IMR-90 (cell line): Measurements from ENCODE around the gene DUSP3.

ENCODE experiments used
- CEBPB ChIP-seq: IDR thresholded peaks from 2 replicates; pipeline ENCODE4 v1.6.1; 2012; ENCODE audit warnings: low read depth, low read length, improper control_type of control experiment
- CHD1 ChIP-seq: IDR thresholded peaks from 2 replicates; pipeline ENCODE4 v1.6.1; 2012; ENCODE audit warnings: low read depth, low read length, improper control_type of control experiment
- ELK1 ChIP-seq: fragments of 150-350 bp; IDR thresholded peaks from 2 replicates; pipeline ENCODE4 v1.6.1; 2016; ENCODE audit warnings: low read depth, mild to moderate bottlenecking, low read length, moderate library complexity, borderline replicate concordance
- FOS ChIP-seq: fragments of 150-350 bp; IDR thresholded peaks from 2 replicates; pipeline ENCODE4 v1.6.1; 2016; ENCODE audit warnings: low read depth, low read length
- MAFK ChIP-seq: IDR thresholded peaks from 2 replicates; pipeline ENCODE4 v1.6.1; 2012; ENCODE audit warnings: low read depth, low read length, improper control_type of control experiment
- MXI1 ChIP-seq: IDR thresholded peaks from 2 replicates; pipeline ENCODE4 v1.6.1; 2012; ENCODE audit warnings: low read depth, mild to moderate bottlenecking, low read length, moderate library complexity, borderline replicate concordance
- POLR2A ChIP-seq: IDR thresholded peaks from 2 replicates; pipeline ENCODE4 v1.6.1; 2012; ENCODE audit warnings: mild to moderate bottlenecking, low read depth, low read length
- RFX5 ChIP-seq: IDR thresholded peaks from 2 replicates; pipeline ENCODE4 v1.8.0; 2012; ENCODE audit warnings: low read depth, mild to moderate bottlenecking, low read length, moderate library complexity
- TF ChIP-seq, protein P1 (sequence below): conservative IDR thresholded peaks from 2 replicates; pipeline ENCODE4 v1.5.1; 2012; ENCODE audit warnings: mild to moderate bottlenecking, low read depth, low read length, improper control_type of control experiment
- TF ChIP-seq, protein P2 (sequence below): fragments of 150-350 bp; IDR thresholded peaks from 2 replicates; pipeline ENCODE4 v1.6.1; 2017; ENCODE audit warnings: mild to moderate bottlenecking, antibody characterized with exemption, low read length, low read depth

DNA sequence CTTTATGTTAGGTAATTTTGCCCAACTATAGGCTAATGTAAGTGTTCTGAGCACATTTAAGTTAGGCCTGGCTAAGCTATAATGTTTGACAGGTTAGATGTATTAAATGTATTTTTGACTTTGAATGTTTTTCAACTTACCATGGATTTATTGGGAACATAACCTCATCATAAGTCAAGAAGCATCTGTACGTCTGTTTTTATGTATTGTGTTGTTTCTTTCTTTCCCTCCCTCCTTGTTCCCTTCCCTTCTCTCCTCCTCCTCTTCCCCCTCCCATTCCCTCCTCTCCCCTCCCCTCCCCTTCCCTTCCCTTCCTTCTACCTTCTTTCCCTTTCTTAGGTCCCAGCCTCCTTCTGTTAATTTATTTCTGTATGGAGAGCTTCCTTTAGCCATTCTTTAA is 10.7 kb upstream of the DUSP3 start:
- TF ChIP-seq POLR2A (no peak), RFX5 (no peak), CEBPB (no peak), FOS (no peak), CHD1 (no peak), MAFK (no peak), ELK1 (no peak), MXI1 (no peak)
- TF ChIP-seq, protein P1, sequence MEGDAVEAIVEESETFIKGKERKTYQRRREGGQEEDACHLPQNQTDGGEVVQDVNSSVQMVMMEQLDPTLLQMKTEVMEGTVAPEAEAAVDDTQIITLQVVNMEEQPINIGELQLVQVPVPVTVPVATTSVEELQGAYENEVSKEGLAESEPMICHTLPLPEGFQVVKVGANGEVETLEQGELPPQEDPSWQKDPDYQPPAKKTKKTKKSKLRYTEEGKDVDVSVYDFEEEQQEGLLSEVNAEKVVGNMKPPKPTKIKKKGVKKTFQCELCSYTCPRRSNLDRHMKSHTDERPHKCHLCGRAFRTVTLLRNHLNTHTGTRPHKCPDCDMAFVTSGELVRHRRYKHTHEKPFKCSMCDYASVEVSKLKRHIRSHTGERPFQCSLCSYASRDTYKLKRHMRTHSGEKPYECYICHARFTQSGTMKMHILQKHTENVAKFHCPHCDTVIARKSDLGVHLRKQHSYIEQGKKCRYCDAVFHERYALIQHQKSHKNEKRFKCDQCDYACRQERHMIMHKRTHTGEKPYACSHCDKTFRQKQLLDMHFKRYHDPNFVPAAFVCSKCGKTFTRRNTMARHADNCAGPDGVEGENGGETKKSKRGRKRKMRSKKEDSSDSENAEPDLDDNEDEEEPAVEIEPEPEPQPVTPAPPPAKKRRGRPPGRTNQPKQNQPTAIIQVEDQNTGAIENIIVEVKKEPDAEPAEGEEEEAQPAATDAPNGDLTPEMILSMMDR: no peak
- TF ChIP-seq, protein P2, sequence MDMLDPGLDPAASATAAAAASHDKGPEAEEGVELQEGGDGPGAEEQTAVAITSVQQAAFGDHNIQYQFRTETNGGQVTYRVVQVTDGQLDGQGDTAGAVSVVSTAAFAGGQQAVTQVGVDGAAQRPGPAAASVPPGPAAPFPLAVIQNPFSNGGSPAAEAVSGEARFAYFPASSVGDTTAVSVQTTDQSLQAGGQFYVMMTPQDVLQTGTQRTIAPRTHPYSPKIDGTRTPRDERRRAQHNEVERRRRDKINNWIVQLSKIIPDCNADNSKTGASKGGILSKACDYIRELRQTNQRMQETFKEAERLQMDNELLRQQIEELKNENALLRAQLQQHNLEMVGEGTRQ: no peak
